HepG2 (cell line): ENCODE data around the gene FGGY. TPM values are rescaled to one million over a fixed set of nuclear protein-coding genes. Genes with fewer than 3 reads are reported as not detected.

Experiments
- ATAC-seq: fragments of 200-7000 bp; cut with Tn5 transposase; 3 replicates; pipeline ENCODE4 v1.9.1; 2020; ENCODE audit warnings: mild to moderate bottlenecking, moderate library complexity
- BruUV-seq: library from RNA; stranded (reverse); fragments of 400-500 nt; replicated peaks from 2 replicates; lab custom pipeline; 2021; lab: Mats Ljungman, UMichigan
- CTCF ChIA-PET: fragments of 300-600 bp; formaldehyde crosslinking; extraction: SDS; loops from one replicate; lab custom pipeline; 2021; ENCODE audit warnings: low total read pairs, inconsistent platforms, low intra/inter-chr PET ratio; lab: Yijun Ruan, JAX
- POLR2A ChIA-PET: fragments of 350-600 bp; sonication (Branson Sonifier 250); formaldehyde crosslinking; loops from one replicate; lab custom pipeline; 2020; ENCODE audit warnings: antibody characterized with exemption, inconsistent platforms; lab: Yijun Ruan, JAX
- DNase-seq: peaks from one replicate; pipeline ENCODE4 v3.0.0-alpha.2; 2015; ENCODE audit warnings: low spot score
- FAIRE-seq: peaks from 3 replicates; lab custom pipeline; 2011; peaks lifted over from hg19 to GRCh38; lab: Jason Lieb, UNC
- H2AFZ ChIP-seq: one replicate; pipeline ENCODE4 v1.6.1; 2011; ENCODE audit warnings: low read length, inconsistent platforms
- H3K27ac ChIP-seq: fragments of 300-600 bp; 3 replicates; pipeline ENCODE4 v1.8.0; 2011; ENCODE audit warnings: mixed run types, mild to moderate bottlenecking, mixed read lengths, low read length, inconsistent platforms; ENCODE audit not compliant: insufficient read depth; ENCODE audit errors: extremely low read length
- H3K27me3 ChIP-seq, 2 experiments: fragments of 200-600 bp in 1 of 2; 2 replicates in 1 of 2; 3 replicates in 1 of 2; pipeline versions ENCODE4 v1.6.0 to v1.8.0; 2011; ENCODE audit warnings: low read length in 2 of 2, mild to moderate bottlenecking in 2 of 2, moderate library complexity in 2 of 2, inconsistent platforms in 1 of 2; ENCODE audit not compliant: insufficient read depth in 2 of 2, control insufficient read depth in 1 of 2
- H3K36me3 ChIP-seq, 2 experiments: fragments of 200-600 bp in 1 of 2; replicated peaks in 1 of 2; 2 replicates in 1 of 2; 3 replicates in 1 of 2; pipeline versions ENCODE4 v1.5.1 to v1.8.0; 2011; ENCODE audit warnings: low read length in 2 of 2, inconsistent platforms in 1 of 2; ENCODE audit not compliant: insufficient read depth in 2 of 2, control insufficient read depth in 1 of 2
- H3K4me1 ChIP-seq: 2 replicates; pipeline ENCODE4 v1.5.1; 2012; ENCODE audit warnings: low read length, inconsistent platforms; ENCODE audit not compliant: insufficient read depth
- H3K4me2 ChIP-seq: 2 replicates; pipeline ENCODE4 v1.6.0; 2011; ENCODE audit warnings: low read depth, low read length, inconsistent platforms
- H3K4me3 ChIP-seq, 3 experiments: fragments of 200-600 bp in 1 of 3; sonication (generic), shearing (Covaris generic) in 1 of 3; replicated peaks in 1 of 3; 2 replicates each; pipeline ENCODE4 v1.5.1; 2011 to 2016; ENCODE audit warnings: low read length in 3 of 3, inconsistent platforms in 2 of 3, low read depth in 2 of 3, mild to moderate bottlenecking in 2 of 3, control low read depth in 1 of 3, mixed read lengths in 1 of 3; ENCODE audit not compliant: insufficient read depth in 1 of 3
- H3K79me2 ChIP-seq: one replicate; pipeline ENCODE4 v1.6.1; 2011; ENCODE audit warnings: low read length, inconsistent platforms; ENCODE audit not compliant: insufficient read depth
- H3K9ac ChIP-seq: 2 replicates; pipeline ENCODE4 v1.6.0; 2011; ENCODE audit warnings: mild to moderate bottlenecking, low read depth, low read length, inconsistent platforms; ENCODE audit not compliant: insufficient read depth
- H3K9me3 ChIP-seq: 2 replicates; pipeline ENCODE4 v1.5.1; 2012; ENCODE audit warnings: mild to moderate bottlenecking, low read length
- H4K20me1 ChIP-seq: 2 replicates; pipeline ENCODE4 v1.6.0; 2011; ENCODE audit warnings: inconsistent platforms, mild to moderate bottlenecking, low read length, moderate library complexity; ENCODE audit not compliant: insufficient read depth
- ATF7-NPFF ChIP-seq: sonication (generic); formaldehyde crosslinking; IDR thresholded peaks from 2 replicates; pipeline ENCODE4 v1.8.1; 2023; ENCODE audit warnings: mild to moderate bottlenecking, low read depth, missing genetic modification reagents, moderate library complexity
- CREB1 ChIP-seq, 2 experiments: fragments of 450-650 bp in 1 of 2; IDR thresholded peaks; 2 replicates each; pipeline ENCODE4 v1.6.1; 2016 to 2017; ENCODE audit warnings: control low read depth in 1 of 2, mild to moderate bottlenecking in 1 of 2, missing compliant biosample characterization in 1 of 2, missing genetic modification characterization in 1 of 2
- GTF3A ChIP-seq: sonication (generic); formaldehyde crosslinking; conservative IDR thresholded peaks from 2 replicates; pipeline ENCODE4 v1.4.0; 2020; ENCODE audit warnings: mild to moderate bottlenecking, missing genetic modification reagents
- HHEX ChIP-seq: IDR thresholded peaks from 2 replicates; pipeline ENCODE4 v1.6.1; 2016; ENCODE audit warnings: control low read depth
- HNF4A ChIP-seq: sonication (generic); formaldehyde crosslinking; IDR thresholded peaks from 2 replicates; pipeline ENCODE4 v1.4.0; 2020; ENCODE audit warnings: missing genetic modification reagents
- SKI ChIP-seq: fragments of 450-650 bp; IDR thresholded peaks from one replicate; pipeline ENCODE4 v1.6.1; 2018; ENCODE audit warnings: mild to moderate bottlenecking; ENCODE audit not compliant: partially characterized antibody
- SMYD3 ChIP-seq: sonication (generic); formaldehyde crosslinking; IDR thresholded peaks from 2 replicates; pipeline ENCODE4 v1.8.1; 2023; ENCODE audit warnings: mild to moderate bottlenecking, missing genetic modification reagents
- ZNF136 ChIP-seq: sonication (generic); formaldehyde crosslinking; IDR thresholded peaks from 2 replicates; pipeline ENCODE4 v1.8.1; 2022; ENCODE audit warnings: low read depth, mild to moderate bottlenecking, moderate library complexity, missing genetic modification reagents
- ZNF263 ChIP-seq: sonication (generic); formaldehyde crosslinking; IDR thresholded peaks from 2 replicates; pipeline ENCODE4 v1.4.0; 2020; ENCODE audit warnings: missing genetic modification reagents
- ZNF687 ChIP-seq: sonication (generic); formaldehyde crosslinking; IDR thresholded peaks from 2 replicates; pipeline ENCODE4 v1.5.1; 2020; ENCODE audit warnings: mild to moderate bottlenecking, missing genetic modification reagents, moderate library complexity
- WGBS: methylation state at CpG from one replicate; pipeline ENCODE4 v1.1.6; 2017; ENCODE audit warnings: low lambda C conversion rate; 5-methylcytosine and 5-hydroxymethylcytosine counted together
- in situ Hi-C: cut with HindIII; loops from 2 replicates; pipeline ENCODE4 v1.10.0; 2017; ENCODE audit warnings: low pct_unique_long_range_greater_than_20kb; ENCODE audit not compliant: extremely low pct_ligation_motif_present
- intact Hi-C: fragments of 100-400 bp; cut with micrococcal nuclease; formaldehyde crosslinking; loops from one replicate; pipeline ENCODE4 v1.10.0; 2022; ENCODE audit not compliant: unreplicated experiment
- polyA plus RNA-seq, 8 experiments: library from polyadenylated mRNA; depleted of rRNA in 3 of 8; stranded (reverse) in 7 of 8; unstranded in 1 of 8; fragments of >200 nt; fragmentation: Illumina TruSeq in 4 of 8; extraction: Trizol in 4 of 8; gene quantifications; 2 replicates each; pipeline versions ENCODE4 v1.2.1 to v1.2.3, GENCODE V29; 2011 to 2016; ENCODE audit warnings: low read depth in 4 of 8, missing spikeins in 1 of 8, mixed read lengths in 1 of 8; ENCODE audit not compliant: insufficient read depth in 1 of 8
- total RNA-seq, 5 experiments: library from RNA; depleted of rRNA; stranded (reverse); fragments of >200 nt; fragmentation: Illumina TruSeq; extraction: Trizol; gene quantifications; 2 replicates each; pipeline ENCODE4 v1.2.3, GENCODE V29; 2016; ENCODE audit warnings: low read depth in 1 of 5
- TF ChIP-seq, protein P1 (sequence below): sonication (generic); formaldehyde crosslinking; conservative IDR thresholded peaks from 2 replicates; pipeline ENCODE4 v1.8.0; 2022; ENCODE audit warnings: missing genetic modification reagents

The FGGY gene
- total and polyA plus RNA-seq, 2 of the 13 experiments (the other 11 are each of a cell fraction or from before 2014, with no cell fraction given): 15.7 to 27.5 TPM

- no peaks in the 10 kb centered on the region for H3K27me3 ChIP-seq
- no peak overlapping the region for H3K27ac ChIP-seq
- BruUV-seq: no TSS peak
- ATAC-seq (no peak), DNase-seq (no peak), FAIRE-seq (no peak)
- TF ChIP-seq GTF3A (CRISPR knock-in tag) (no peak), ZNF136 (CRISPR knock-in tag) (no peak)
- WGBS: 98% methylated on average over 4 of the region's 4 CpGs
- H2AFZ ChIP-seq: no peak overlapping the region
- intact Hi-C loops: loop anchor here (10.0 kb wide), 1 partner anchor 769 kb away; the partner anchor contains the start of gene JUN
- no peaks in the 10 kb centered on the region for H4K20me1 ChIP-seq
- H3K9me3 ChIP-seq: peaks cover 5% of the 10 kb centered on the region; the same call in 1 of the 2 replicates
- no peak overlapping the region for H3K9ac ChIP-seq
- no peak overlapping the region for H3K4me3 ChIP-seq
- H3K79me2 ChIP-seq: no peaks in the 10 kb centered on the region
- H3K4me1 ChIP-seq: peaks cover 83% of the 10 kb centered on the region
- in situ Hi-C loops: loop anchor here (10.0 kb wide), 2 partner anchors 121 to 259 kb away; partner anchors contain the start of gene FGGY
- H3K4me2 ChIP-seq: no peak overlapping the region
- POLR2A ChIA-PET: no interaction called here
- CTCF ChIA-PET: no interaction called here
- H3K36me3 ChIP-seq: no peaks in the 10 kb centered on the region; a peak in 1 of 5 replicates
Observed at GRCh38 chr1:59553371-59553770, 256.5 kb downstream of the FGGY start.

- no peak for FAIRE-seq
- H3K4me3 ChIP-seq: no peak overlapping the region
- peak overlapping the region; percentile 34 for H3K27ac ChIP-seq
- H3K9me3 ChIP-seq: peaks cover 10% of the 10 kb centered on the region; the same call in 1 of the 2 replicates
- BruUV-seq: no TSS peak
- peaks cover 84% of the 10 kb centered on the region for H3K4me1 ChIP-seq
- ATAC-seq: no peak
- DNase-seq: no peak
- no peaks in the 10 kb centered on the region for H3K79me2 ChIP-seq
- TF ChIP-seq HNF4A (0 out of 2 replicates have a peak, but pooled peaks have one; percentile 17), ZNF687 (CRISPR knock-in tag) (peak; percentile 35), CREB1 (IDR thresholded peaks at IDR 0.05) (peak; percentile 47), CREB1 (CRISPR knock-in tag; IDR thresholded peaks at IDR 0.05) (no peak), HHEX (CRISPR knock-in tag) (no peak), ATF7-NPFF (CRISPR knock-in tag) (no peak), SKI (no peak), SMYD3 (CRISPR knock-in tag) (no peak), ZNF263 (CRISPR knock-in tag) (peak; percentile 77)
- TF ChIP-seq, protein P1, sequence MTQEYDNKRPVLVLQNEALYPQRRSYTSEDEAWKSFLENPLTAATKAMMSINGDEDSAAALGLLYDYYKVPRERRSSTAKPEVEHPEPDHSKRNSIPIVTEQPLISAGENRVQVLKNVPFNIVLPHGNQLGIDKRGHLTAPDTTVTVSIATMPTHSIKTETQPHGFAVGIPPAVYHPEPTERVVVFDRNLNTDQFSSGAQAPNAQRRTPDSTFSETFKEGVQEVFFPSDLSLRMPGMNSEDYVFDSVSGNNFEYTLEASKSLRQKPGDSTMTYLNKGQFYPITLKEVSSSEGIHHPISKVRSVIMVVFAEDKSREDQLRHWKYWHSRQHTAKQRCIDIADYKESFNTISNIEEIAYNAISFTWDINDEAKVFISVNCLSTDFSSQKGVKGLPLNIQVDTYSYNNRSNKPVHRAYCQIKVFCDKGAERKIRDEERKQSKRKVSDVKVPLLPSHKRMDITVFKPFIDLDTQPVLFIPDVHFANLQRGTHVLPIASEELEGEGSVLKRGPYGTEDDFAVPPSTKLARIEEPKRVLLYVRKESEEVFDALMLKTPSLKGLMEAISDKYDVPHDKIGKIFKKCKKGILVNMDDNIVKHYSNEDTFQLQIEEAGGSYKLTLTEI: no peak
- no peaks in the 10 kb centered on the region for H4K20me1 ChIP-seq
- intact Hi-C loops (loop anchor here (10.0 kb wide), 1 partner anchor 769 kb away; the partner anchor contains the start of gene JUN), in situ Hi-C loops (loop anchor here (10.0 kb wide), 2 partner anchors 121 to 259 kb away; partner anchors contain the start of gene FGGY)
- H3K9ac ChIP-seq: no peak overlapping the region; the same call in 1 of the 2 replicates
- H3K4me2 ChIP-seq: no peak overlapping the region
- ChIA-PET POLR2A (no interaction called here), CTCF (no interaction called here)
- no peak overlapping the region for H2AFZ ChIP-seq
- H3K36me3 ChIP-seq: no peaks in the 10 kb centered on the region; a peak in 1 of 5 replicates
- WGBS: 77% methylated on average over 8 of the region's 8 CpGs
- H3K27me3 ChIP-seq: no peaks in the 10 kb centered on the region
Observed at GRCh38 chr1:59554011-59554663, 257.2 kb downstream of the FGGY start.
